T-helper 1 cell (primary cell): ENCODE measurements around the gene ZDHHC19.
"Not testable (repeated sequence)": the region's sequence is repeated elsewhere in the genome, so short reads cannot be mapped to it uniquely, and the experiment has no call there.

ENCODE experiments used
- DNase-seq, 5 donors: peaks; one replicate each; pipeline ENCODE4 v3.0.0-alpha.2; 2012 to 2020

Gene ZDHHC19

GRCh38 chr3:196225086-196225485 lies 13.9 kb upstream of the ZDHHC19 start:
- no peak for DNase-seq

- no peak for DNase-seq
Observed at GRCh38 chr3:196222876-196223595, 11.8 kb upstream of the ZDHHC19 start.

GRCh38 chr3:196220991-196221390 lies 9.8 kb upstream of the ZDHHC19 start:
- DNase-seq = no peak

GRCh38 chr3:196220587-196220986 lies 9.4 kb upstream of the ZDHHC19 start:
- no peak for DNase-seq

GRCh38 chr3:196219970-196220311 lies 8.7 kb upstream of the ZDHHC19 start:
- DNase-seq = no peak

- DNase-seq = peak in 4 of 5 donors; percentile 26 to 69 (median 56)
Observed at GRCh38 chr3:196219194-196219969, 8.2 kb upstream of the ZDHHC19 start.

GRCh38 chr3:196218155-196218712 lies 7.0 kb upstream of the ZDHHC19 start:
- no peak for DNase-seq

GRCh38 chr3:196217307-196218154 lies 6.3 kb upstream of the ZDHHC19 start:
- DNase-seq = no peak

GRCh38 chr3:196216681-196217211 lies 5.5 kb upstream of the ZDHHC19 start:
- DNase-seq = no peak

- DNase-seq = no peak
Observed at GRCh38 chr3:196216089-196216564, 4.9 kb upstream of the ZDHHC19 start, which contains the start of gene SLC51A. Gene SLC51A, plus strand, starts transcription at chr3:196216534. Its CDS starts 179 bp downstream, at chr3:196216713.

GRCh38 chr3:196215493-196216020 lies 4.4 kb upstream of the ZDHHC19 start:
- DNase-seq = no peak

- no peak for DNase-seq
Observed at GRCh38 chr3:196214783-196215441, 3.7 kb upstream of the ZDHHC19 start.

GRCh38 chr3:196209944-196210672 lies 1.1 kb downstream of the ZDHHC19 start:
- not testable (repeated sequence) for DNase-seq

- DNase-seq = no peak
Observed at GRCh38 chr3:196208942-196209695, 2.1 kb downstream of the ZDHHC19 start.

- DNase-seq = peak; percentile 51 to 66 (median 59)
Observed at GRCh38 chr3:196207833-196208607, 3.2 kb downstream of the ZDHHC19 start.

GRCh38 chr3:196207159-196207832 lies 3.9 kb downstream of the ZDHHC19 start:
- DNase-seq = peak in 3 of 5 donors; percentile 22 to 40 (median 25)

- not testable (repeated sequence) for DNase-seq
Observed at GRCh38 chr3:196205442-196206205, 5.6 kb downstream of the ZDHHC19 start.

GRCh38 chr3:196203846-196204245 lies 7.4 kb downstream of the ZDHHC19 start:
- DNase-seq = no peak
